ENCODE measurements around the gene CCDC61. TPM values are rescaled to one million over a fixed set of nuclear protein-coding genes. Genes with fewer than 3 reads are reported as not detected.

Gene CCDC61
- total and polyA plus RNA-seq, 8 donors = 4.9 to 19.9 (median 9.0) TPM

GRCh38 chr19:46067691-46068090 is 72.4 kb downstream of the CCDC61 start:
- whole genome bisulfite sequencing, 2 donors = 66 to 95% methylated on average over 1 of the region's 1 CpG
- Histone ChIP-seq H3K27me3 (peaks cover 0 to 6% (median 0%) of the 10 kb centered on the region in 4 donors), H3K4me3 (no peak overlapping the region), H3K27ac (no peak overlapping the region), H3K36me3 (no peaks in the 10 kb centered on the region), H3K9me3 (no peaks in the 10 kb centered on the region), H3K4me1 (no peaks in the 10 kb centered on the region)
- intact Hi-C loops (cut with DNase I) = no loop called here
- ATAC-seq (no peak), DNase-seq (no peak), FAIRE-seq (no peak)
- TF ChIP-seq CTCF (IDR thresholded peaks at IDR 0.05) = no peak

Small RNA genes within 50 kb of the gene (microRNA-seq; reads per million reads assigned to microRNA genes)
- 42.7 to 48.7 reads per million in 2 donors for gene MIR769

Other genes with a start within 250 kb of the CCDC61 start
- gene SIX5, start 226.2 kb upstream of the CCDC61 start, total RNA-seq = 10 to 100 TPM; 18.7 to 38.2 (median 28.0) TPM
- 10 to 100 TPM; 25.1 to 42.5 TPM for gene SIX5, start 226.2 kb upstream of the CCDC61 start, polyA plus RNA-seq
- gene DMPK, start 213.0 kb upstream of the CCDC61 start, total RNA-seq = 10 to 100 TPM; 27.0 to 74.7 (median 37.7) TPM
- gene DMPK, start 213.0 kb upstream of the CCDC61 start, polyA plus RNA-seq = 100 to 1,000 TPM; 147 to 293 TPM
- 10 to 100 TPM; 14.3 to 23.0 (median 18.6) TPM for gene DMWD, start 202.6 kb upstream of the CCDC61 start, total RNA-seq
- 10 to 100 TPM; 14.2 to 39.8 TPM for gene DMWD, start 202.6 kb upstream of the CCDC61 start, polyA plus RNA-seq
- under 1 TPM in 1 of 6 donors, not detected in 5; 0.08 TPM for gene RSPH6A, start 180.2 kb upstream of the CCDC61 start, total RNA-seq
- under 1 TPM in 1 of 2 donors, not detected in 1; 0.08 TPM for gene RSPH6A, start 180.2 kb upstream of the CCDC61 start, polyA plus RNA-seq
- 10 to 100 TPM; 25.7 to 44.7 (median 28.5) TPM for gene SYMPK, start 132.3 kb upstream of the CCDC61 start, total RNA-seq
- 100 to 1,000 TPM; 133 to 142 TPM for gene SYMPK, start 132.3 kb upstream of the CCDC61 start, polyA plus RNA-seq
- gene FOXA3, start 131.1 kb upstream of the CCDC61 start, total RNA-seq = 10 to 100 TPM; 20.6 to 45.0 (median 28.3) TPM
- 10 to 100 TPM; 19.8 to 24.1 TPM for gene FOXA3, start 131.1 kb upstream of the CCDC61 start, polyA plus RNA-seq
- 10 to 100 TPM; 10.0 to 19.4 (median 14.7) TPM for gene IRF2BP1, start 109.3 kb upstream of the CCDC61 start, total RNA-seq
- 10 to 100 TPM; 13.3 to 21.5 TPM for gene IRF2BP1, start 109.3 kb upstream of the CCDC61 start, polyA plus RNA-seq
- 1 to 10 TPM; 3.6 to 5.6 (median 4.4) TPM for gene MYPOP, start 92.9 kb upstream of the CCDC61 start, total RNA-seq
- 1 to 10 TPM; 5.2 to 6.9 TPM for gene MYPOP, start 92.9 kb upstream of the CCDC61 start, polyA plus RNA-seq
- gene NANOS2, start 80.7 kb upstream of the CCDC61 start, total RNA-seq = not detected
- not detected for gene NANOS2, start 80.7 kb upstream of the CCDC61 start, polyA plus RNA-seq
- gene NOVA2, start 21.6 kb upstream of the CCDC61 start, total RNA-seq = 1 to 10 TPM in 4 of 6 donors, under 1 TPM in 2; 0.43 to 1.5 (median 1.2) TPM
- 1 to 10 TPM; 1.7 to 2.6 TPM for gene NOVA2, start 21.6 kb upstream of the CCDC61 start, polyA plus RNA-seq
- under 1 TPM in 1 of 6 donors, not detected in 5; 0.20 TPM for gene PGLYRP1, start 27.6 kb downstream of the CCDC61 start, total RNA-seq
- gene PGLYRP1, start 27.6 kb downstream of the CCDC61 start, polyA plus RNA-seq = not detected
- under 1 TPM in 2 of 6 donors, not detected in 4; 0.15 to 0.28 TPM for gene IGFL4, start 45.5 kb downstream of the CCDC61 start, total RNA-seq
- under 1 TPM; 0.04 to 0.21 TPM for gene IGFL4, start 45.5 kb downstream of the CCDC61 start, polyA plus RNA-seq
- gene IGFL3, start 129.2 kb downstream of the CCDC61 start, total RNA-seq = not detected
- not detected for gene IGFL3, start 129.2 kb downstream of the CCDC61 start, polyA plus RNA-seq
- not detected for gene IGFL2, start 152.8 kb downstream of the CCDC61 start, total RNA-seq
- not detected for gene IGFL2, start 152.8 kb downstream of the CCDC61 start, polyA plus RNA-seq
- gene IGFL1, start 234.3 kb downstream of the CCDC61 start, total RNA-seq = not detected
- gene IGFL1, start 234.3 kb downstream of the CCDC61 start, polyA plus RNA-seq = not detected

Data from pancreas (tissue), 10 donors.